ENCODE results near the gene DNAH10.

DNAH10 gene

GRCh38 chr12:123856681-123857080 is 94.6 kb downstream of the DNAH10 start:
- no peaks in the 10 kb centered on the region for H3K36me3 ChIP-seq (ENCODE audit: control insufficient read depth in 2 of 2, insufficient read depth in 1 of 2, low read length in 2 of 2)
- H3K9me3 ChIP-seq (ENCODE audit: control insufficient read depth, insufficient read depth, low read depth, low read length): no peaks in the 10 kb centered on the region
- H3K4me3 ChIP-seq (ENCODE audit: low read depth, low read length): no peak overlapping the region
- TF ChIP-seq ZNF202 (tag by site-specific recombination; IDR thresholded peaks at IDR 0.05; ENCODE audit: borderline replicate concordance): no peak
- no peak for TF ChIP-seq ZNF302 (tag by site-specific recombination; IDR thresholded peaks at IDR 0.05; ENCODE audit: low read depth)
- TF ChIP-seq MZF1 (tag by site-specific recombination; IDR thresholded peaks at IDR 0.05; ENCODE audit: borderline replicate concordance): no peak
- no peak for TF ChIP-seq BCL11B (tag by site-specific recombination; IDR thresholded peaks at IDR 0.05; ENCODE audit: low read depth)
- TF ChIP-seq ZNF114 (tag by site-specific recombination; IDR thresholded peaks at IDR 0.05): no peak
- TF ChIP-seq REST (tag by site-specific recombination; IDR thresholded peaks at IDR 0.05): no peak
- TF ChIP-seq ZFP69B (tag by site-specific recombination; IDR thresholded peaks at IDR 0.05): no peak
- TF ChIP-seq ZNF449 (tag by site-specific recombination; IDR thresholded peaks at IDR 0.05): no peak
- ChIA-PET CTCF (no interaction called here), POLR2A (no interaction called here)
- H3K4me1 ChIP-seq (ENCODE audit: control insufficient read depth, insufficient read depth, low read length): no peaks in the 10 kb centered on the region
- no peak overlapping the region for H3K27ac ChIP-seq (ENCODE audit: extremely low read depth, low read depth, low read length)

- Histone ChIP-seq H3K4me3 (ENCODE audit: low read depth, low read length) (no peak overlapping the region), H3K36me3 (ENCODE audit: control insufficient read depth in 2 of 2, insufficient read depth in 1 of 2, low read length in 2 of 2) (no peaks in the 10 kb centered on the region), H3K27ac (ENCODE audit: extremely low read depth, low read depth, low read length) (no peak overlapping the region), H3K9me3 (ENCODE audit: control insufficient read depth, insufficient read depth, low read depth, low read length) (no peaks in the 10 kb centered on the region), H3K4me1 (ENCODE audit: control insufficient read depth, insufficient read depth, low read length) (no peaks in the 10 kb centered on the region)
- ChIA-PET CTCF (no interaction called here), POLR2A (no interaction called here)
- TF ChIP-seq ZNF621 (tag by site-specific recombination; IDR thresholded peaks at IDR 0.05): no peak
- TF ChIP-seq ZNF704 (tag by site-specific recombination; IDR thresholded peaks at IDR 0.05): no peak
- no peak for TF ChIP-seq ZNF626 (tag by site-specific recombination; IDR thresholded peaks at IDR 0.05)
- TF ChIP-seq ZNF658 (tag by site-specific recombination; IDR thresholded peaks at IDR 0.05): no peak
- no peak for TF ChIP-seq ZNF449 (tag by site-specific recombination; IDR thresholded peaks at IDR 0.05)
- TF ChIP-seq OSR2 (tag by site-specific recombination; IDR thresholded peaks at IDR 0.05): no peak
- TF ChIP-seq ZNF19 (tag by site-specific recombination; IDR thresholded peaks at IDR 0.05; ENCODE audit: low read depth): no peak
- TF ChIP-seq KLF10 (tag by site-specific recombination; IDR thresholded peaks at IDR 0.05): no peak
- no peak for TF ChIP-seq SP3 (tag by site-specific recombination; IDR thresholded peaks at IDR 0.05)
Measured at GRCh38 chr12:123858176-123858575, 96.1 kb downstream of the DNAH10 start.
